Adrenal gland (tissue), 12 donors: Measurements from ENCODE around the gene CYP3A7. TPM values are rescaled to one million over a fixed set of nuclear protein-coding genes. Genes with fewer than 3 reads are reported as not detected.

Experiments used
- DNase-seq, 7 donors: peaks; one replicate each; pipeline ENCODE4 v3.0.0-alpha.2; 2019 to 2020
- H3K27ac ChIP-seq, 5 donors: fragments of 200-600 bp; sonication (generic) in 4 of 5; 1 replicate in 3 of 5; 2 replicates in 2 of 5; pipeline versions ENCODE4 v1.5.1 to v1.8.0; 2016 to 2020; ENCODE audit warnings: mild to moderate bottlenecking in 1 of 5
- H3K27me3 ChIP-seq: fragments of 200-600 bp; 2 replicates; pipeline ENCODE4 v1.8.0; 2021
- H3K36me3 ChIP-seq, 2 donors: fragments of 200-600 bp; replicated peaks in 1 of 2; 1 replicate in 1 of 2; 2 replicates in 1 of 2; pipeline versions ENCODE4 v1.5.1 to v1.8.0; 2018 to 2022
- H3K4me1 ChIP-seq, 2 donors: fragments of 200-600 bp; replicated peaks in 1 of 2; 1 replicate in 1 of 2; 2 replicates in 1 of 2; pipeline versions ENCODE4 v1.5.1 to v1.8.0; 2018 to 2021
- H3K4me3 ChIP-seq, 4 donors: fragments of 200-600 bp; sonication (generic) in 3 of 4; one replicate each; pipeline ENCODE4 v1.5.1; 2016 to 2018
- H3K9me3 ChIP-seq, 3 donors: fragments of 200-600 bp; sonication (generic) in 1 of 3; replicated peaks in 1 of 3; 1 replicate in 2 of 3; 2 replicates in 1 of 3; pipeline versions ENCODE4 v1.5.1 to v1.8.0; 2016 to 2021
- POLR2A ChIP-seq, 2 donors: fragments of 450-650 bp; IDR thresholded peaks; one replicate each; pipeline ENCODE4 v1.6.1; 2017; ENCODE audit warnings: antibody characterized with exemption in 2 of 2, mild to moderate bottlenecking in 2 of 2, moderate library complexity in 1 of 2
- WGBS, 4 donors: extraction: QIAGEN DNeasy Blood & Tissue Kit in 2 of 4; methylation state at CpG; one replicate each; pipeline versions ENCODE4 v1.1.5 to v1.1.7; 2013 to 2017; 5-methylcytosine and 5-hydroxymethylcytosine counted together
- intact Hi-C, 2 donors: fragments of 100-400 bp; cut with DNase I; formaldehyde crosslinking; loops; one replicate each; pipeline versions ENCODE4 v1.14.1 to v1.15.0; 2022 to 2023
- polyA plus RNA-seq, 3 donors: library from polyadenylated mRNA; stranded (reverse); fragments of 200-250 nt in 2 of 3; fragments of 350-450 nt in 1 of 3; fragmentation: Illumina TruSeq in 1 of 3; extraction: RNeasy Lipid Tissue Mini Kit (QIAGEN cat#74804) in 1 of 3; gene quantifications; one replicate each; pipeline ENCODE4 v1.2.3, GENCODE V29; 2013 to 2014
- total RNA-seq, 9 donors: library from RNA; depleted of rRNA in 4 of 9; stranded (reverse); fragments of >200 nt in 4 of 9; fragments of 120-200 nt in 1 of 9; fragmentation: NEBNext Ultra II Directional in 1 of 9; extraction: Animal tissue kit (Norgen Biotek cat#: 25700) in 1 of 9; gene quantifications; one replicate each; pipeline versions ENCODE4 v1.1.0 to v1.2.4, GENCODE V29; 2013 to 2023
- TF ChIP-seq, protein P1 (sequence below), 6 experiments: fragments of 450-650 bp in 4 of 6; fragments of 200-600 bp in 2 of 6; sonication (generic) in 1 of 6; IDR thresholded peaks; 1 replicate in 5 of 6; 2 replicates in 1 of 6; pipeline versions ENCODE4 v1.5.1 to v1.8.0; 2016 to 2021; ENCODE audit warnings: antibody characterized with exemption in 6 of 6, mild to moderate bottlenecking in 2 of 6, moderate library complexity in 1 of 6
- donor health status: healthy with polysubstance abuse.
- donor health status: Bipolar disorder and iron deficiency.
- donor health status: DM: yes; HTN: yes; CAD: no.
- donor health status: DM: no; HTN: no; CAD: no.
- donor health status: DM: no; HTN: no; CAD: no.
- donor health status: DM: yes; HTN: yes; CAD: no.

Gene CYP3A7
- total and polyA plus RNA-seq, 12 donors, result 0.09 to 3.0 (median 0.65) TPM; not detected in 3

DNA sequence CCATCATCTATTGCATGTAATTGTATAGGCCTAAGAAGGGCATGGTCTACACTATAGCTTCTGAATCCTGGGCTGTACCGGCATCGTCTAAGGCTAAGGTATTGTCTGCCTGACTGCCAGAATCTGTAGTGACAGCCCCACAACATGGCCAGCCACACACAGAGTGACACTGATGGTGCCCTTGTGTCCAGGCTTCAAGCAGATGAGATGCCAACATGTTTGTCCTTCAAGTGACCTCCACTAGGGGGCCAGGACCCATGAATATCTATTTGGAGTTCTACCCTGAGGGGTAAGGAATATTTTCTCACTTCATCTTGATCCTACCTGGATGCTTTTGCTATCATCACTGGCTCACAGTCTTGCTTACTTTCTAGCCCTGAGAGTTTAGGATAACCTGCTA is 1.5 kb downstream of the CYP3A7 start:
- H3K9me3 ChIP-seq, result no peaks in the 10 kb centered on the region
- no peak overlapping the region for H3K27ac ChIP-seq
- WGBS, 4 donors, result 92 to 96% (median 92%) methylated on average over 2 of the region's 2 CpGs; no CpG with 5 or more reads in 1 of the 4 donors
- intact Hi-C loops, result no loop called here
- H3K27me3 ChIP-seq, result no peaks in the 10 kb centered on the region
- DNase-seq, result no peak
- TF ChIP-seq POLR2A (IDR thresholded peaks at IDR 0.05), result no peak
- TF ChIP-seq, protein P1, sequence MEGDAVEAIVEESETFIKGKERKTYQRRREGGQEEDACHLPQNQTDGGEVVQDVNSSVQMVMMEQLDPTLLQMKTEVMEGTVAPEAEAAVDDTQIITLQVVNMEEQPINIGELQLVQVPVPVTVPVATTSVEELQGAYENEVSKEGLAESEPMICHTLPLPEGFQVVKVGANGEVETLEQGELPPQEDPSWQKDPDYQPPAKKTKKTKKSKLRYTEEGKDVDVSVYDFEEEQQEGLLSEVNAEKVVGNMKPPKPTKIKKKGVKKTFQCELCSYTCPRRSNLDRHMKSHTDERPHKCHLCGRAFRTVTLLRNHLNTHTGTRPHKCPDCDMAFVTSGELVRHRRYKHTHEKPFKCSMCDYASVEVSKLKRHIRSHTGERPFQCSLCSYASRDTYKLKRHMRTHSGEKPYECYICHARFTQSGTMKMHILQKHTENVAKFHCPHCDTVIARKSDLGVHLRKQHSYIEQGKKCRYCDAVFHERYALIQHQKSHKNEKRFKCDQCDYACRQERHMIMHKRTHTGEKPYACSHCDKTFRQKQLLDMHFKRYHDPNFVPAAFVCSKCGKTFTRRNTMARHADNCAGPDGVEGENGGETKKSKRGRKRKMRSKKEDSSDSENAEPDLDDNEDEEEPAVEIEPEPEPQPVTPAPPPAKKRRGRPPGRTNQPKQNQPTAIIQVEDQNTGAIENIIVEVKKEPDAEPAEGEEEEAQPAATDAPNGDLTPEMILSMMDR (IDR thresholded peaks at IDR 0.05), result no peak
- no peak overlapping the region for H3K4me3 ChIP-seq
- no peaks in the 10 kb centered on the region for H3K36me3 ChIP-seq
- no peaks in the 10 kb centered on the region for H3K4me1 ChIP-seq

DNA sequence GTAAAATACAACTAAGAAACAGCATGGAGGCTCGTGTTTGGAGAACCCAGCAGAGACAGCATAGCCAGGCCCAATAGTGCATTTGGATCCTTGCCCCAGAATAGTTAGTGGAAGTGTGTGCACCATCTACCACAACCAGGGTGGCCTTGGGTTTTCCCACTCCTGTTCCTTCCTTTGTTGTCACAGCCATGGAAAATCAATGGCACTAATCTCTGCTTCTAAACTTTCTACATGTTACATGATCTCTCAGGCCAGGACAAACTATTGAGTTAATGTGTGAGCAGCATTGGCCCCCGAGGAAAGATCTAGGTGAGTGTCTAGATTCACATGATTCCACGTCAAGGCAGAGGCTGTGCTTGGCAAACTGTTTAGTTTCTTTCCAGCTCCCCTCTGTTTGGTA is 2.0 kb downstream of the CYP3A7 start:
- 84 to 89% (median 86%) methylated on average over 3 of the region's 3 CpGs for WGBS, 4 donors
- intact Hi-C loops, result no loop called here
- H3K36me3 ChIP-seq, result no peaks in the 10 kb centered on the region
- no peaks in the 10 kb centered on the region for H3K9me3 ChIP-seq
- H3K4me1 ChIP-seq, result no peaks in the 10 kb centered on the region
- TF ChIP-seq POLR2A (IDR thresholded peaks at IDR 0.05), result no peak
- TF ChIP-seq, protein P1 (IDR thresholded peaks at IDR 0.05), result no peak
- no peak overlapping the region for H3K4me3 ChIP-seq
- no peak overlapping the region for H3K27ac ChIP-seq
- H3K27me3 ChIP-seq, result no peaks in the 10 kb centered on the region
- DNase-seq, result no peak

- Histone ChIP-seq H3K27ac (no peak overlapping the region), H3K27me3 (no peaks in the 10 kb centered on the region), H3K9me3 (no peaks in the 10 kb centered on the region), H3K36me3 (no peaks in the 10 kb centered on the region), H3K4me1 (no peaks in the 10 kb centered on the region), H3K4me3 (no peak overlapping the region)
- WGBS, 4 donors, result 91 to 98% (median 93%) methylated on average over 4 of the region's 4 CpGs
- DNase-seq, result no peak
- intact Hi-C loops, result no loop called here
- TF ChIP-seq, protein P1 (IDR thresholded peaks at IDR 0.05), result no peak
- TF ChIP-seq POLR2A (IDR thresholded peaks at IDR 0.05), result no peak
These were observed 3.2 kb downstream of the CYP3A7 start for GRCh38 chr7:99731638-99732374.

DNA sequence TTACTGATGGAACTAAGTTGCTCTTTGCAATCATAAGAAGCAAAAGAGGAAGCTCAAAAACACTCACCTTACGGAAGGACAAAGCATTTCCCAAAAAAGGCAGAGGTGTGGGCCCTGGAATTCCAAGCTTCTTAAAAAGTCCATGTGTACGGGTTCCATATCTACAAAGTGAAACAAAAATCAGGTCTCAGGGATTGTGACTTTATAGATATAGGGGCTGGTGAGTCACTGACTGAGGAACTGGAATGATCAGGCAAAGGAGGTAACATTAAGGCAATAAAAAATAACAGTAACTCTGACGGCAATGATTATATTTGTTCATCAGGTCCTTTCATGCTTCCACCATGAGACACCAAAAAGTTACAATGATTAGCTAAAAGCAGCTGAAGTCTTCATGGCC is 4.0 kb downstream of the CYP3A7 start:
- no peak for TF ChIP-seq POLR2A (IDR thresholded peaks at IDR 0.05)
- TF ChIP-seq, protein P1 (IDR thresholded peaks at IDR 0.05), result no peak
- Histone ChIP-seq H3K27me3 (no peaks in the 10 kb centered on the region), H3K9me3 (no peaks in the 10 kb centered on the region), H3K27ac (no peak overlapping the region), H3K4me3 (no peak overlapping the region), H3K36me3 (no peaks in the 10 kb centered on the region), H3K4me1 (no peaks in the 10 kb centered on the region)
- no peak for DNase-seq
- 86 to 90% (median 88%) methylated on average over 3 of the region's 3 CpGs for WGBS, 4 donors
- intact Hi-C loops, result no loop called here
